IPS DF 19.7 (cell line): ENCODE data around the gene CKLF.

Experiments used
- DNase-seq: peaks from one replicate; pipeline ENCODE4 v3.0.0-alpha.2; 2013; ENCODE audit warnings: low read depth, low spot score

Gene CKLF

GRCh38 chr16:66517586-66518263 is 34.7 kb upstream of the CKLF start:
- no peak for DNase-seq

DNA sequence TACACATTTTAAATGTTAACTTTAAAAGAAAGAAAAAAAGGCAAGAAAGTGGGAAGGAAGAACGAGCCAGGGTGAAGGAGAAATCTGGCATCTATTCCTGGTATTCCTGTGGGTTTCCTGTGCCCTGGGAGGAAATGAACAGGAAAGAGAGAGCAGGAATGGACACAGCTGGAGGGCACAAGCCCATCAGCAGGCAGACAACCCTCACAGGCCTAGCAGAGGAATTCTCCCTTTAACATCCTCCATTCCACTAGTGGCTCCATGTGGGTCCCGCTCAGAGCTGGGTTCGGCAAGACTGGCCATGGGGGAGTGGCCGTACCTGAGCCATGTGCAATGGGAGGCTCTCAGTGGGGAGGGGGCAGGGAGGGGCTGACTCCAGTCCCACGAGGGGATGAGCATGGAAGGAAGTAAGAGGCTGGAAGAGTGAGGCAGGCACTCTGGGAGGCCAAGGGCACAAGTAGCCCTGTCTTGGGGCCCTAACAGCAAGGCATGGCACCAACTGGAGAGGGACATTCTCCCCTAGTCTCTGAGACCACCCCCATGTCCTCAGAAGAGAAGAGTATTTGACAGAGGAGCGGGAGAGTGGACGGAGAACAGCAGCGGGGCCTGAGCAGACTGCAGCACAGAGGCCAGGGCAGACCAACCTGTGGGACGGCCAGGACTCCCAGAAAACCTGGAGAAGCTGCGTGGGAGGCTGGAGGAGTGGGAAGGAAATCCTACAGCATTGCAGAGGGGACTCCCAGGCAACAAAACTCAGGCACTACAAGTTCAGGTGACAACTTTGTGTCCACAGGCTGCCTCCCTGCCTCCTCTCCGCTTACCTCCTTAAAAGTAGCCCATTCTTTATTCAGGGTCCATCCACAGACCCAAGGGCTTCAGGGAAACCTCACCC is 32.6 kb upstream of the CKLF start:
- no peak for DNase-seq

DNA sequence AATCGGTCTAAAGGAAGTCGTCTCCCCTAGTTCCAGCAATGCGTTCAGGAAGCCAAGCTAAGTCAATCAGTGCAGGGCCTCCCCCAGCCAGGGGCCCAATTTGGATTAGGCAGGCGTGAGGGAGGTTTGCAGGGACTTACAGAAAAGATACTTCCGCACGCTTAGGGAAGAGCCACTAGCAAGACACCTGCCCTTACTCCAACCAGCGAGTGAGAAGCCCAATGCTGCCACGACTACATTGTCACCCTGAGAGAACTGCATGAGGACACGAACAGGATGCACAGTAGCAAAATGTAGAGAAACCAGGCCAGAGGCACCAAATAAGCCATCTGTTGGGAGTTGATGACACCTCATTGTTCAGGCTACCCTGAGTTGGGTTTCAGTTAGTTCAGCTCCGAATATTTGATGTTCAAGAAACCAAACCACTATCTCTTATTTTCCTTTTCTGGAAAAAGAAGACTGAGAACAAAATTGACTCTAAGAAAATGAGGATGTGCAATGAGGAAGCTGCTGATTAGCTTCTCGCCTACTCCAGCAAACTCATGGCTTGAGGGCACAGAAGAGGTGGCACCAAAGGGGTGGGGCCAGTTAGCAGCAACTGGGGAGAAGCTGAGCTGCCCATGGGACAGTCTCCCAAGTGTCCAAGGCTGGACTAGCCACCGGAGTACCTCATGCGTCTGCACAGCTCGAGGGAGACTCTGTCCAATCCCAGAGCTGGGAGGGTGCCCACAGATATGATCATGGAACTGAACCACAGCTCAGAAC is 31.8 kb upstream of the CKLF start:
- no peak for DNase-seq

- DNase-seq = no peak
Observed at GRCh38 chr16:66521252-66521713, 31.1 kb upstream of the CKLF start.

DNA sequence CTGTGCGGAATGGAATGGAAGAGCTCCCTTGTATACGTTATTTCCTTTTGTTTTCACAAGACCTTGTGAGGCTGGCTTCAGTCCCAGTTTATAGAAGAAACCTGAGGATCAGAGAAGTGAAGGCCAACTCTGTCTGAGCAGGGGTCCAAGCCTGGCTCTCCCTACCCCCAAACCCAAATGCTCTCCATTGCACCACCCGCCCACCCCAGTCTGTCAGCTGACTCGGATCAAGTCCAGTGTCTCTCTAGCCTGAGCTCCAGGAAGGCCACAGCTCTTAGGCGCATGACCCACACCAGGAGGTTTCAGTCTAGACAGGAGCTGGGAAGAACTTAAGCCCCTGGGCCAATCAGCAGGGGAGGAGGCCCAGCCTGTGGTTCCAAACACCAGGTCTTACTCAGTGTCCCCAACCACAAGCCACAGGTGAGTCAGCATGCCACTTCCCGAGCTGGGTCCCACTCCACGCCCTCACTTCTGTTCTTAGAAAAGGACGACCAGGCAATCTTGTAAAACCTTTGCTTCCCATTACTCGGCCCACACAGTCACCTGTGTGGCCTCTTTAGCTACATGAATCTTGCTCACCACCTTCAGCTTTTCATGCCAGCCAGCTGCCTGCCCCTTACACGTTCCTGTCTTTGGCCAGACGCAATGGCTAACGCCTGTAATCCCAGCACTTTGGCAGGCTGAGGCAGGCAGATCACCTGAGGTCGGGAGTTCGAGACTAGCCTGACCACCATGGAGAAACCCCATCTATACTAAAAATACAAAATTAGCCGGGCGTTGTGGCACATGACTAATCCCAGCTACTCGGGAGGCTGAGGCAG is 30.2 kb upstream of the CKLF start:
- DNase-seq = no peak

DNA sequence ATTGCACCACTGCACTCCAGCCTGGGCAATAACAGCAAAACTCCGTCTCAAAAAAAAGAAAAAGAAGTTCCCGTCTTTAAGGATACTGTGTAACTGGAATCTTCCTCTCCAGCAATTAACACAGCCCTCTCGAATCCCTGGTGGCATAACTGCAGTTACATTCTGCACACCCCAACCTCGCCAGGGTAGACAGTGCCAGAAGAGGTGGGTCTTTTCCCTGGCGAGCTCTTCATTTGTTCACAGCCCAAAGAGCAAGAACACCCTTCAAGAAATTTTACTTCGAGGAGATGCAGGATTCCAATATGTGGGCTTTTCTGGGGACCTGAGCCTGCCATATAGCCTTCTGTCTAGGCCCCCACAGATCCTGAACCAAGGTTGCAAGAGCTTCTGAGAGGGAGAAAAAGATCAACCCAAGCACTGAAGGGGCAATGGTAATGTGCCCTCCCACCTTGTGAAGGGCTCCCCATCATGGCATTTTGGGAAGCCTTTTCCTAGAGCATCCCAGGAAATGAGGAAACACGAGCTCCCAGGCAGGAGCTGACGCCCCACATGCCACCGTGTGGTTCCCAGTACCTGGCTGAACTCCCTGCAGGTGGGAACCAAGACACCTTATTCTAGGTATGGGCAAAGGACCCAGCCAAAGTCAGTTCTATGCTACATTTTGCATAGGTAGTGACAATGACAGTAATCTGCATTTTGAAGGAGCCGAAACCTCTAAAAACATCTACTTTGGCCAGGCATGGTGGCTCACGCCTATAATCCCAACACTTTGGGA is 29.4 kb upstream of the CKLF start:
- no peak for DNase-seq

DNA sequence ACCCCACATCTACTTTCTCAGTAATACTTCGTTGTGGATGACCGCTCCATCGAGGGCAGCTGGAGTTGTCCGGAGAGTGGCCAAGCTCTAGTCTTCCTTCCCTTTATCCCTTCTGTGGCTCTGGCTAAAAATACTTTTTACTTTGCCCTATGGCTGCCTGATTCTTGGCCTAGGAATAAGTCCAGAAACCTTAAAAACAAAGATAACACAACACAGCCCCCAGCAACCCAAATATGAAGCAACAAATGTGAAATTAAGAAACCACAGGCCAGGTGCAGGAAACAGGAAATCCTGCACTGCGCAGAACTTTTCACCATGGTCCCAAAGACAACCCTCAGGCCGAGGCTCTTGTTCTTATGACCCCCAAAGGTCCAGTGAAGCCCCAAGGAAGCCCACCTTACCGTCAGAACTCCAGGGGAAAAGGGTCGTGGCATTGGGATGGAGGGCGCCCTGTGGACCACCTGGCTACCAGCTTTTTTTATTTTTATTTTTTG is 28.5 kb upstream of the CKLF start:
- no peak for DNase-seq

DNA sequence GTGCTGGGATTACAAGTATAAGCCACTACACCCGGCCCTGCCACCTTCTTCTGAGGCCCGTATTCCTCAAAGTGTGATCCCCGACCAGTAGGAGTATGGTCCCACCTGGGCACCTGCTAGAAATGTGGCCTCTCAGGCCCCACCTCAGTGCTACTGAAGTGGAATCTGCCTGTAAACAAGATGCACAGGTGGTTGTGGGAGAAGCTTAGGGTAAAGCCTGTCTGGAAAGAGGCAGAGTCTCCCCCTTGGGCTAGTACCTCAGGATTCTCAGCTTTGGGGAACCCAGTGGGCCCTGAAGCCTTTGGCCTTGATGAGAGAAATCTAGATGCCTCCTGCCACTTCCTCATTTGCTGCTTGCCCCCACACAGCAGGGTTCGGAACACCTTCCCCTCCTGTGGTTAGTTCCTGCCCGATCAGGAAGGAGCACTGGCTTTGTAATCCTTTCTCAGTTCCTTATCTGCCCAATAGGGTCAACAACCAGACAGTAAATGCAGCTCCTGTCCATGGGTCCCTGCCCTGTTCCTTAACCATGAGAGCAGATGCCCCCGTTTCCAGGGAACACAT is 27.7 kb upstream of the CKLF start:
- no peak for DNase-seq

DNA sequence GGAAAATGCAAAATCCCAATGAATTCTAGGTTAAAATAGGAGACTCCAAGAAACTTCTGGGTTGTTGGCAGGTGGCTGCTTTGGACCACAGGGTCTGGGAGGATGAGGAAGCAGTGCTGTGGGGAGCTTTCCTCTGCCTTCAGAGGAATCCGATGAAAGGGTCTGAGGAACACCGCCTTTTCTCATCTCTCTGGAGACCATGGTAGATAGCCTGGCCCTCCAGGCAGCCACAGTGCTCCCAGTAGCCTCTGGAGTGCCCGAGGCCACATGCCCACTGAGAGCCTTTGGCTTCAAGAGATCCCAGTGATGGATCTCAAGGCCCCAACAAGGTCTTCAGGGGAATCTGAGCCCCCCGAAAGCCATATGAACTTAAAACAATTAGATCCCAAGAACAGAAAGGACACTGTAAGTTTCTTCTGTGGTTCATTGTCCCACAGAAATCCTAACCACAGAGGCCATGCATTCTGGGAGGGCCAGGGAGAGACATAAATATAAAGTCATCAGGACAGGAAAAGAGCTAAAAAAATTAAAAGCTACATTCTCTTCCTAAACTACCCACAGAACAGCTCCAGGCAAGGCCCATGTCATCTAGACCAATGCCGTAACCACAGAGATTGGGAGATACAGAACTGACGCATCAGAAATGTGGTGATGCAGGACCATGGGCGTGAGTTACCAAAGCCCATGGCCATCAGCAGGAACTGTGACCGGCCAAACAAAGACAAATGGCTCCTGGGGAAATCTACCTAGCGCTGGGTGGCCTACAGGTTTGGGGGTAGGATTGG is 26.8 kb upstream of the CKLF start:
- DNase-seq = no peak

GRCh38 chr16:66528294-66528693 is 24.1 kb upstream of the CKLF start:
- no peak for DNase-seq

DNA sequence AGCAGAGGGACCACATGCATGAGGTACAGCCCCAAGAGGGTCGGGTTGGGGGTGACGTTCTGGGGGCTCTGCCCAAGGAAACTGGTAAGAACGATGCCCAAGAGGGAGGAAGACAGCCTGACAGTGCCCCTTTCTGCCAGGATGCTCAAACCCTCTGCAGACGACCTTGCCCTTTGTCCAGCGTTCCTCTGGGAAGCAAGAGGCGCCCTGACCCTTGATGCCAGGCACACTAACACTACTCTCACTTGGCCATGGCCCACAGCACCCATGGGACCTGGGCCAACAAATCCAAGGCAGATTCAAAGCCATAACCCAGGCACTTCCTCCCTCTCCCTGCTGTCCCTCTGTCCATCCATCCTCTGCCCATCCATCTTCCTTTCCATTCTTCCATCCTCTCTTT is 22.9 kb upstream of the CKLF start:
- DNase-seq = no peak

DNA sequence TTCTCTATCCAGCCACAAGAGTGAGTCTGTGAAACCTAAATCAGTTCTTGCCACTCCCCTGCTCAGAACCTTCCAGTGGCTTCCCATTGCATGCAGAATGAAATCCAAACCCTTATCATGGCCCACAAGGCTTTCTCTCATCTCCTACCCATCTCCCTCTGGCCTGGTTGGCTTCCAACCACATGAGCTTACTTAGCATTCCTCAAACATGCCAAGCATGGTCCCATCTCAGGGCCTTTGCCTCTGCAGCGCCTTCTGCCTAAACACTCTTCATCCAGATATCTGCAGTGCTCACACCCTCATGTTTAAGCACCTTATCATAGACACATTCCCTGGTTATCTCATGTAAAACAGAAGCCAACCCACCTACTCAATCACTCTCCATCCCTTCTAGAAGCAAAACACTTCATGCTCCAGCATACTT is 18.0 kb upstream of the CKLF start:
- DNase-seq = no peak

GRCh38 chr16:66536525-66536924 is 15.9 kb upstream of the CKLF start:
- no peak for DNase-seq

- DNase-seq = no peak
Observed at GRCh38 chr16:66537236-66537635, 15.1 kb upstream of the CKLF start.

GRCh38 chr16:66538910-66539309 is 13.5 kb upstream of the CKLF start:
- no peak for DNase-seq

DNA sequence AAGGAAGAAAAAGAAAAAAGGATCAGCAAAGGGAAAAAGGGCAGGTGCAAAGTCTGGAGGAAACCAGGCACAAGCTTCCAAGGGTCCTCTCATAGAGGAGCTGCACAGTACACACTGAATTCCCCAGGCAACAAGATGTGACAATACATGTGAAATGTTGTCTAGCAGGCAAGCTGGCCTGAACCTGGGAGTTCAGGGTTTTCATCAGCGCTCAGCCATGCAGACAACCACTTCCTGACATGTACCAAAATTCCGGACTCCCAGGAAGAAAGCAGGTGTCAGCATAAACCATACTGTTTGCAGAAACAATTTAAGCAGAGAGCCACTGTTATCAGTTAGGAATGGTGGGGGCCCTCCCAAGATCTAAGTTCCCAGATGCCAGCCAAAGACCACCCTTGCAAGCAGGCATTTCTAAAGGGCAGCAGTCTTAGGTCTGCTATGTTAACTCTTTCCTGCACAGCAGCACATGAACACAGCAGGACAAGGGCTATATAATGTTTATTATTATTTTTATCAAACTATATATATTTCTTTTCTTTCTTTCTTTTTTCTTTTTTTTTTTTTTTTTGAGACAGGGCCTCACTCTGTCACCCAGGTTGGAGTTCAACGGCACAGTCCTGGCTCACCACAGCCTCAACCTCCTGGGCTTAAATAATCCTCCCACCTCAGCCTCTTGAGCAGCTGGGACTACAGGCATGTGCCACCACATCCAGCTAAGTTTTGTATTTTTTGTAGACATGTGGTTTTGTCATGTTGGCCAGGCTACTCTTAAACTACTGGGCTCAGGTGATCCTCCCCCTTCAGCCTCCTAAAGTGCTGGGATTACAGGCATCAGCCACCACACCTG is 12.5 kb upstream of the CKLF start:
- DNase-seq = no peak

DNA sequence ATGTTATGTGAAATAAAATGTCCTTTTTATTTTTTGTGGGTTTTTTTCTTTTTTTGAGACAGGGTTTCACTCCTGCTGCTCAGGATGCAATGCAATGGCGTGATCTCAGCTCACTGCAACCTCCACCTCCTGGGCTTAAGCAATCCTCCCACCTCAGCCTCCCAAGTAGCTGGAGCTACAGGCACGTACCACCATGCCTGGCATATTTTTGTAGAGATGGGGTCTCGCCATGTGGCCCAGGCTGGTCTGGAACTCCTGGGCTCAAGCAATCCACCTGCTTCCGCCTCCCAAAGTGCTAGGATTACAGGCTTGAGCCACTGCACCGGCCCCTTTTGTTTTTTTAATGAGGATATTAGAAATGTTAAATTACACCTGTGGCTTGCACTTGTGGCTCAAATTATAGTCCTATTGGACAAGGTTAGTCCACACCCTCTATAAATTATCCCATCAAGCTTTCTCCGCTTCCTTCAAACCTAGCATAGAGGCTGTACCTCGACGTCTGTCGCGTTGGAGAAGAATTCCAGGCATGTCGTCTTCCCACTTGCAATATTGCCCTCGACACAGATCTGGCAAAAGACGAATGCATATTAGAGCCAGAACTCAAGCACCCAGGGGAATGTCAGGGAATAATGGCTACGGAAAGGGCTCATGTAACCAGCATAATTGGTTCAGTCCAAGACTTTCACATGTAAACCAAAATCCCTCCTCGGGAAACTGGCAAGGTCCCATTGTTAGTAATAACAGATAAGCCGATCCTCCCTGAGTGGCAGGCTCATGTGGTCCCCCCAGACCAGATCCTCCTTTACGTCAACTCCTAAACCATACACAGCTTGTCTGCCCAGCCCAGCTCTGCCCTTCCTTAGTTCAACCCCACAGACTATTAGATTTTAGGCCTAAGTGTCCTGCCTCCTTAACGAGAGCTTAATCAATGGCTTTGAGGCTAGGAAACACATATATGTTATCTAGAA is 10.7 kb upstream of the CKLF start:
- DNase-seq = no peak
